AG08396 (cell line): ENCODE results near the gene SLIT3.

Source experiments
- DNase-seq: peaks from one replicate; pipeline ENCODE4 v3.0.0; 2012; ENCODE audit warnings: low spot score, mixed read lengths

The SLIT3 gene

GRCh38 chr5:168831383-168831782 is 469.6 kb downstream of the SLIT3 start:
- DNase-seq = no peak

GRCh38 chr5:168830833-168831232 is 470.1 kb downstream of the SLIT3 start:
- no peak for DNase-seq

- DNase-seq = no peak
Observed at GRCh38 chr5:168829922-168830417, 471.0 kb downstream of the SLIT3 start.

- no peak for DNase-seq
Observed at GRCh38 chr5:168829044-168829443, 471.9 kb downstream of the SLIT3 start.

- DNase-seq = no peak
Observed at GRCh38 chr5:168827636-168828035, 473.3 kb downstream of the SLIT3 start.

- no peak for DNase-seq
Observed at GRCh38 chr5:168826246-168826725, 474.7 kb downstream of the SLIT3 start.

GRCh38 chr5:168822745-168823281 is 478.1 kb downstream of the SLIT3 start:
- no peak for DNase-seq

- no peak for DNase-seq
Observed at GRCh38 chr5:168822248-168822744, 478.6 kb downstream of the SLIT3 start.

GRCh38 chr5:168820874-168821273 is 480.1 kb downstream of the SLIT3 start:
- DNase-seq = no peak

- DNase-seq = no peak
Observed at GRCh38 chr5:168819004-168819621, 481.8 kb downstream of the SLIT3 start.

GRCh38 chr5:168818558-168818957 is 482.4 kb downstream of the SLIT3 start:
- no peak for DNase-seq

- no peak for DNase-seq
Observed at GRCh38 chr5:168817591-168817990, 483.3 kb downstream of the SLIT3 start.

- DNase-seq = no peak
Observed at GRCh38 chr5:168816661-168817060, 484.3 kb downstream of the SLIT3 start.

- DNase-seq = no peak
Observed at GRCh38 chr5:168813184-168813968, 487.6 kb downstream of the SLIT3 start.

GRCh38 chr5:168810641-168811040 is 490.3 kb downstream of the SLIT3 start:
- no peak for DNase-seq

- DNase-seq = no peak
Observed at GRCh38 chr5:168809218-168809617, 491.7 kb downstream of the SLIT3 start.

GRCh38 chr5:168808051-168808616 is 492.8 kb downstream of the SLIT3 start:
- DNase-seq = no peak

- no peak for DNase-seq
Observed at GRCh38 chr5:168807287-168807686, 493.7 kb downstream of the SLIT3 start.

- DNase-seq = no peak
Observed at GRCh38 chr5:168803541-168803940, 497.4 kb downstream of the SLIT3 start.

- DNase-seq = no peak
Observed at GRCh38 chr5:168802337-168802736, 498.6 kb downstream of the SLIT3 start.

- no peak for DNase-seq
Observed at GRCh38 chr5:168801567-168801966, 499.4 kb downstream of the SLIT3 start.

- DNase-seq = no peak
Observed at GRCh38 chr5:168800701-168801100, 500.2 kb downstream of the SLIT3 start.
